Measurements from ENCODE around the gene ASRGL1. TPM values are rescaled to one million over a fixed set of nuclear protein-coding genes. Genes with fewer than 3 reads are reported as not detected.
A peak's percentile ranks its signal among the peaks of the same experiment; 100 is the strongest.
"Not testable (repeated sequence)": the region's sequence is repeated elsewhere in the genome, so short reads cannot be mapped to it uniquely, and the experiment has no call there.

Gene ASRGL1
- total RNA-seq, 3 donors from 2014 or later: 3.1 to 4.5 (median 4.2) TPM

GRCh38 chr11:62372871-62373270 is 35.6 kb downstream of the ASRGL1 start:
- DNase-seq (no peak), ATAC-seq (peak in 1 of 2 donors; percentile 14)
- Mint-ChIP-seq H3K27me3 (ENCODE audit: low read depth) (no peaks in the 10 kb centered on the region), H3K9me3 (no peaks in the 10 kb centered on the region), H3K36me3 (ENCODE audit: insufficient read depth) (no peaks in the 10 kb centered on the region), H3K4me3 (no peak overlapping the region), H3K4me1 (ENCODE audit: low read depth) (peaks cover 10% of the 10 kb centered on the region)

GRCh38 chr11:62373464-62374119 is 36.3 kb downstream of the ASRGL1 start:
- ATAC-seq (no peak), DNase-seq (no peak)
- no peak overlapping the region for H3K4me3 Mint-ChIP-seq
- H3K4me1 Mint-ChIP-seq (ENCODE audit: low read depth): peaks cover 8% of the 10 kb centered on the region
- H3K9me3 Mint-ChIP-seq: no peaks in the 10 kb centered on the region
- H3K36me3 Mint-ChIP-seq (ENCODE audit: insufficient read depth): no peaks in the 10 kb centered on the region
- no peaks in the 10 kb centered on the region for H3K27me3 Mint-ChIP-seq (ENCODE audit: low read depth)

GRCh38 chr11:62374801-62375200 is 37.6 kb downstream of the ASRGL1 start:
- no peak overlapping the region for H3K4me3 Mint-ChIP-seq
- no peaks in the 10 kb centered on the region for H3K27me3 Mint-ChIP-seq (ENCODE audit: low read depth)
- H3K36me3 Mint-ChIP-seq (ENCODE audit: insufficient read depth): no peaks in the 10 kb centered on the region
- H3K4me1 Mint-ChIP-seq (ENCODE audit: low read depth): peaks cover 8% of the 10 kb centered on the region
- no peak for DNase-seq
- no peak for ATAC-seq
- no peaks in the 10 kb centered on the region for H3K9me3 Mint-ChIP-seq

GRCh38 chr11:62378459-62379063 is 41.3 kb downstream of the ASRGL1 start:
- H3K4me1 Mint-ChIP-seq (ENCODE audit: low read depth); DNase-seq; H3K36me3 Mint-ChIP-seq (ENCODE audit: insufficient read depth); H3K27me3 Mint-ChIP-seq (ENCODE audit: low read depth); H3K9me3 Mint-ChIP-seq; ATAC-seq; H3K4me3 Mint-ChIP-seq: not testable (repeated sequence)

GRCh38 chr11:62379586-62379985 is 42.3 kb downstream of the ASRGL1 start:
- not testable (repeated sequence) for H3K36me3 Mint-ChIP-seq (ENCODE audit: insufficient read depth); H3K9me3 Mint-ChIP-seq; H3K4me3 Mint-ChIP-seq; ATAC-seq; H3K27me3 Mint-ChIP-seq (ENCODE audit: low read depth); DNase-seq; H3K4me1 Mint-ChIP-seq (ENCODE audit: low read depth)

GRCh38 chr11:62380821-62381245 is 43.6 kb downstream of the ASRGL1 start:
- H3K4me3 Mint-ChIP-seq; H3K36me3 Mint-ChIP-seq (ENCODE audit: insufficient read depth); H3K27me3 Mint-ChIP-seq (ENCODE audit: low read depth); H3K4me1 Mint-ChIP-seq (ENCODE audit: low read depth); H3K9me3 Mint-ChIP-seq; DNase-seq: not testable (repeated sequence)
- peak; percentile 82 to 83 for ATAC-seq

- Mint-ChIP-seq H3K9me3 (no peaks in the 10 kb centered on the region), H3K36me3 (ENCODE audit: insufficient read depth) (no peaks in the 10 kb centered on the region), H3K4me3 (no peak overlapping the region), H3K27me3 (ENCODE audit: low read depth) (no peaks in the 10 kb centered on the region), H3K4me1 (ENCODE audit: low read depth) (peaks cover 12% of the 10 kb centered on the region)
- DNase-seq (no peak), ATAC-seq (no peak)
Measured at GRCh38 chr11:62383822-62384221, 46.6 kb downstream of the ASRGL1 start.

GRCh38 chr11:62386083-62386482 is 48.8 kb downstream of the ASRGL1 start:
- H3K27me3 Mint-ChIP-seq (ENCODE audit: low read depth); H3K4me3 Mint-ChIP-seq; DNase-seq; H3K4me1 Mint-ChIP-seq (ENCODE audit: low read depth); H3K9me3 Mint-ChIP-seq; H3K36me3 Mint-ChIP-seq (ENCODE audit: insufficient read depth): not testable (repeated sequence)
- peak; percentile 38 to 40 for ATAC-seq

- Mint-ChIP-seq H3K9me3 (no peaks in the 10 kb centered on the region), H3K36me3 (ENCODE audit: insufficient read depth) (no peaks in the 10 kb centered on the region), H3K4me1 (ENCODE audit: low read depth) (peaks cover 7% of the 10 kb centered on the region), H3K27me3 (ENCODE audit: low read depth) (no peaks in the 10 kb centered on the region), H3K4me3 (no peak overlapping the region)
- DNase-seq (no peak), ATAC-seq (no peak)
Measured at GRCh38 chr11:62387381-62387780, 50.1 kb downstream of the ASRGL1 start.

GRCh38 chr11:62388999-62389398 is 51.8 kb downstream of the ASRGL1 start:
- H3K27me3 Mint-ChIP-seq (ENCODE audit: low read depth): no peaks in the 10 kb centered on the region
- H3K4me1 Mint-ChIP-seq (ENCODE audit: low read depth): peaks cover 7% of the 10 kb centered on the region

GRCh38 chr11:62390237-62390636 is 53.0 kb downstream of the ASRGL1 start:
- no peak for DNase-seq
- ATAC-seq: no peak
- Mint-ChIP-seq H3K9me3 (no peaks in the 10 kb centered on the region), H3K4me3 (no peak overlapping the region), H3K27me3 (ENCODE audit: low read depth) (no peaks in the 10 kb centered on the region), H3K4me1 (ENCODE audit: low read depth) (peaks cover 9% of the 10 kb centered on the region), H3K36me3 (ENCODE audit: insufficient read depth) (no peaks in the 10 kb centered on the region)

More at GRCh38 chr11:62388999-62389398, 51.8 kb downstream of the ASRGL1 start:
- ATAC-seq (no peak), DNase-seq (no peak)
- no peaks in the 10 kb centered on the region for H3K36me3 Mint-ChIP-seq (ENCODE audit: insufficient read depth)
- no peak overlapping the region for H3K4me3 Mint-ChIP-seq
- H3K9me3 Mint-ChIP-seq: no peaks in the 10 kb centered on the region

GRCh38 chr11:62390722-62391121 is 53.5 kb downstream of the ASRGL1 start:
- DNase-seq (no peak), ATAC-seq (no peak)
- no peaks in the 10 kb centered on the region for H3K27me3 Mint-ChIP-seq (ENCODE audit: low read depth)
- no peaks in the 10 kb centered on the region for H3K9me3 Mint-ChIP-seq
- H3K36me3 Mint-ChIP-seq (ENCODE audit: insufficient read depth): no peaks in the 10 kb centered on the region
- no peak overlapping the region for H3K4me3 Mint-ChIP-seq
- H3K4me1 Mint-ChIP-seq (ENCODE audit: low read depth): peaks cover 9% of the 10 kb centered on the region

- no peaks in the 10 kb centered on the region for H3K27me3 Mint-ChIP-seq (ENCODE audit: low read depth)
- peaks cover 8% of the 10 kb centered on the region for H3K4me1 Mint-ChIP-seq (ENCODE audit: low read depth)
- H3K4me3 Mint-ChIP-seq: no peak overlapping the region
- DNase-seq (no peak), ATAC-seq (no peak)
- no peaks in the 10 kb centered on the region for H3K9me3 Mint-ChIP-seq
- H3K36me3 Mint-ChIP-seq (ENCODE audit: insufficient read depth): no peaks in the 10 kb centered on the region
Measured at GRCh38 chr11:62391642-62392425, 54.6 kb downstream of the ASRGL1 start.

GRCh38 chr11:62392506-62392905 is 55.3 kb downstream of the ASRGL1 start:
- Mint-ChIP-seq H3K9me3 (no peaks in the 10 kb centered on the region), H3K27me3 (ENCODE audit: low read depth) (no peaks in the 10 kb centered on the region), H3K4me1 (ENCODE audit: low read depth) (peaks cover 5% of the 10 kb centered on the region), H3K4me3 (no peak overlapping the region), H3K36me3 (ENCODE audit: insufficient read depth) (no peaks in the 10 kb centered on the region)
- ATAC-seq: no peak
- no peak for DNase-seq

Measured in activated T-cell treated with anti-CD3 and anti-CD28 coated beads, Interleukin-2, amount 50 U/mL, for 4 hours (primary cell).